HG02938 (cell line): ENCODE results near the gene D2HGDH.
"Not testable (repeated sequence)": the region's sequence is repeated elsewhere in the genome, so short reads cannot be mapped to it uniquely, and the experiment has no call there.

Experiments used
- ATAC-seq: cut with Tn5 transposase; IDR thresholded peaks from one replicate; pipeline ENCODE4 v1.9.1; 2021; ENCODE audit warnings: mild to moderate bottlenecking, moderate library complexity; ENCODE audit not compliant: unreplicated experiment

Gene D2HGDH

DNA sequence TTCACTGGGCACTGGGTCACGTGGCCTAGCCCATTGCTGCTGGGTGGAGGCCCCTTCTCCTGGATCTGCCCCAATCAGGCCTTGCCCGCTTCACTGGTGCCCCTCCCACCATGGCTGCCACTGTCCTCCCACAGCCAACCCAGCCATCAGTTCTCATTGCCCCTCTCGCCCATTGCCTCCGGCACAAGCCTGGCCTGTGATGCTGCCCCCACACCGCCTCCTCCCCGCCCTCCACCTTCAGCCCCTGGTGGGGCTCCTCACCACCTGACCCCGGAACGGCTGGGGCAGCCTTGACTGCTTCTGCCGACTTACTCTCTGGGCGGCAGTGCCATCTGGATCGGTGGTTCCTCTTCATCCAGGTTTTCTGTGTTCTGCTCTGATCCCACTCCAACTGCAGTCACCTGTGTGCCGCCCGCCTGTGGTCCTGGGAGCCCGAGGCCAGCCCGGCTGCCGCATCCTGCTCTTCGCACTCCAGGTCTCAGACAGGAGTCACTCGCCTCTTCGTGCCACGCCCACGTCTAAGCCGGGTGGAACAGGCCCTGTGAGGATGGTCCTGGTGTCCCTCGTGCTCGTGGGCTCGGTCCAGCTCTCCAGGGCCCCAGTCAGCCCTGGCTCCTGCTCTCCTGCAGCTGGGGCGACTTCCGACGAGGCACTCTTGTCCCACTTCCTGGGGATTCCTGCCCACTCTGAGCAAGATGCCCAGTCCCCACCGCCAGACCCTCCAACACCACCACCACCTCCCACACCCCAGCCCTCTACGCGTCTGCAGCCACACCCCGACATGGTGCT lies 14.2 kb downstream of the D2HGDH start:
- no peak for ATAC-seq

GRCh38 chr2:241750076-241750840 lies 15.8 kb downstream of the D2HGDH start:
- ATAC-seq, result no peak

DNA sequence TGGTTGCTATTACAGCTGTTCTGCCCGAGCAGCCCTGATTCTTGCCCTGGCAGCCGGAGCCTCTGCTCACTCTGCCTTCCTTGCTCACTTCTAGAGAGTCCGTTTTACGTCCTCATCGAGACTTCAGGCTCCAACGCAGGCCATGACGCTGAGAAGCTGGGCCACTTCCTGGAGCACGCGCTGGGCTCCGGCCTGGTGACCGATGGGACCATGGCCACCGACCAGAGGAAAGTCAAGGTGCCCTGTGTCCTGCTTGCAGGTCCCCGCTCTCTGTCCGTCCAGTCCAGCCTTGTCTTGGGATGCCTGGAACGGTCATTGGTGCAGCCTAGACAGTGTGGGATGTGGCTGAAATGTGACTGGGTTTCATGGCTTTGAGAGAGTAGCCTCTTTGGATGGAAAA lies 16.7 kb downstream of the D2HGDH start:
- ATAC-seq, result no peak

- no peak for ATAC-seq
These were observed 17.3 kb downstream of the D2HGDH start for GRCh38 chr2:241751776-241752175.

DNA sequence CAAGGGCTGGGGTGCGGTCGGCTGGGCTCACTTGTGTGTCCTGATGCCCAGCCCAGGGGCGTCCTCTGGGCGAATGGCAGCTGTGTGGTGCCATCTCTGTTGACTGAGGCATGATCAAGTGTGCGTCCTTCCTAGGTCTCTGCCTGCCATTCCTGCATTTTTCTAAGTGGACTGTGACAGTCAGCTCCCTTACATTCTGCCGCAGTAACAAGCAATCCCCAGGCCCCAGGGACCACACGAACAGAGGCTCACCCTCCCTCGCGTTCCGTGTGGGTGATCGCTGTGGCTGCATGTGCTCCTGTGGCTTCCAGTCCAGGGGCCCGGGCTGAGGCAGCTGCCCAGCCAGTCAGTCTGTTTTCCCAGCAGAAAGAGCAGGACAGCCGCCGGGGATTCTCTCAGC lies 17.8 kb downstream of the D2HGDH start:
- ATAC-seq, result no peak

GRCh38 chr2:241752689-241753276 lies 18.4 kb downstream of the D2HGDH start:
- no peak for ATAC-seq

DNA sequence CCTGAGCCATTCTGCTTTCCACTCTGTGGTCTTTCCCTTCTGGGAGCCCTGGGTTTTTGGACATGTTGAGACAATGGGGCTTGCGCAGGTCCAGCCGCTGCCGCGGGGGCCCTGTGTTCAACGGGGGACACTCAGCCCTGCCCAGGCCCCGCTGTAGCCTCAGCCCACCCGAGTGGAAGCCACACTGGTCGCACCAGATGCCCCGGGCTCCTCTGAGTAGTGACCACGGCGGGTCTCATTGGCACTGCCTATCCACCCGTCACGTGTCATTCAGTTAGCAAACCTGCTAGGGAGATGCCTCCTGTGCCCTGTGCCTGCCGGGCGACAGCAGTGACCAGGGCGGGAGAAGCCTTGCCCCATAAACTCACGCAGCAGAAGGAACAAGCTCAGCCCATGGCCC lies 19.1 kb downstream of the D2HGDH start:
- no peak for ATAC-seq

GRCh38 chr2:241754042-241754441 lies 19.6 kb downstream of the D2HGDH start:
- ATAC-seq, result no peak

GRCh38 chr2:241755166-241755565 lies 20.7 kb downstream of the D2HGDH start:
- ATAC-seq, result no peak

DNA sequence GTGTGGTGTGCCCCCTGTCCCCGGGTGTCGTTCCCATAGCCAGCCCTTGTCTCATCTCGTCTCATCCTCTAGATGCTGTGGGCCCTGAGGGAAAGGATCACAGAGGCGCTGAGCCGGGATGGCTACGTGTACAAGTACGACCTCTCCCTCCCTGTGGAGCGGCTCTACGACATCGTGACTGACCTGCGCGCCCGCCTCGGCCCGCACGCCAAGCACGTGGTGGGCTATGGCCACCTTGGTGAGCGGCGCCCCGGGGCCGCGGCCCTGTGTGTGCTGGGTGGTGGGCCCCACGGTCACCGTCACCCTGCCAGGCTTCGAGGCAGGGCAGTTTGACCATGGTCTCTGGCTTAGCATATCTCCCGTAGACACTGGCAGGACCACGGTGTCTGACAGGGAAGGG lies 21.3 kb downstream of the D2HGDH start:
- ATAC-seq, result no peak

DNA sequence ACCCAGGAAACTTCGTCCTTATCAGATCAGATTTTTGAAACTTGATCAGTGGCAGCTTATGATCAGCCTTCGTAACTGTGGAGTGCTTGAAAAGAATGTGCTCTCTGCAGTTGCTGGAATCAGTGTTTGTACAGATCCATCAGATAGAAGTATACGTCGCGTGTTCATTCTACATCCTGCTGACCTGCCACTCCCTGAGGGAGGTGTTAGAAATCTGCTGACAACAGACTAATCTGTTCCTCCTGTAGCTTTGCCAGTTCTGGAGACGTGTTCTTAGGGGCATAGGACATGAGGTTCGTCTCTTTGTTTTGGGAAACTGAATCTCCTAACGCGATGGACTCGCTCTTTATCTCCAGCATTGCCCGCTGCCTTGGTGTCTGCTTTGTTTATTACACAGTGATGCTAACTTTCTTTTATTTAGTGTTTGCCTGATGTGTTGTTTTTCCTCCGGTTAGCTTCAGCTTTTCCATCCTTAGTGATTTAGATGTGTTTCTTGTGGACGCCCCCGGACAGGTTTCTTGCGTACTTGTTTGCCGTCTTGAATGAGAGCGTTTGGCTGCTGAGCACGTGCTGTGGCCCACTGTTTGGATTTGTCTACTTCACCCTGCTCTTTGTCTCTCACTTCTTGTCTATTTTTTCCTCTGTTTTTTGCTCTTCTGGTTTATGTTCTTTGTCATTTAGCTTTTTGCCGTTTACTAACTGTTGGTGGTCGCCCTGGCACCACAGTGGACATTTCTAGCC lies 24.8 kb downstream of the D2HGDH start:
- ATAC-seq, result no peak

DNA sequence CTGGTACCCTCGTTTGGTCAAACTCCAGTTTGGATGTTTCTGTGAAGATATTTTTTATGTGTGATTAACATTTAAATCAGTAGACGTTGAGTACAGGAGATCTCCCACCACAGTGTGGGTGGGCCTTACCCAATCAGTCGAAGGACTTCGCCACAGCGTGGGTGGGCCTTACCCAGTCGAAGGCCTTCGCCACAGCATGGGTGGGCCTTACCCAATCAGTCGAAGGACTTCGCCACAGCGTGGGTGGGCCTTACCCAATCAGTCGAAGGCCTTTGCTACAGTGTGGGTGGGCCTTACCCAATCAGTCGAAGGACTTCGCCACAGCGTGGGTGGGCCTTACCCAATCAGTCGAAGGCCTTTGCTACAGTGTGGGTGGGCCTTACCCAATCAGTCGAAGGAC lies 25.5 kb downstream of the D2HGDH start:
- not testable (repeated sequence) for ATAC-seq

- ATAC-seq, result no peak
These were observed 25.9 kb downstream of the D2HGDH start for GRCh38 chr2:241760301-241760771.

GRCh38 chr2:241762321-241762932 lies 28.0 kb downstream of the D2HGDH start:
- ATAC-seq, result no peak

DNA sequence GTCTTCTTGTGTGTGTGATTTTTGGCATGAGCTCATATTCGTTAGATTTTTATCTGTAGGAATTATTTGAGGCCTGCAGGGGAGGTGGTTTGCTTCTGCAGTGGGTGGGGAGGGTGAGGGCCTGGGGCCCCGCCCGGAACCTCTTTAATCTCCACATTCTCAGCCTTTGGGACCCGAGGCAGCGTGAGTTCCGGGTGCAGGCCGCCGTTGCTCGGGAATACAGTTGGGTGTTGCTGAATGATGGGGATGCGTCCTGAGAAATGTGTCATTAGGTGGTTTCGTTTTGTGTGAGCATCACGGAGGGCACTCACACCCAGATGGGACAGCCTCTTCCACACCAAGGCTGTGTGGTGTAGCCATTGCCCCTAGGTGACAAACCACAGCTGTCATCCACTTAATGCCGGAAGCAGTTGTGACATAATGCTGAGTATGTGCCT lies 28.5 kb downstream of the D2HGDH start:
- no peak for ATAC-seq

DNA sequence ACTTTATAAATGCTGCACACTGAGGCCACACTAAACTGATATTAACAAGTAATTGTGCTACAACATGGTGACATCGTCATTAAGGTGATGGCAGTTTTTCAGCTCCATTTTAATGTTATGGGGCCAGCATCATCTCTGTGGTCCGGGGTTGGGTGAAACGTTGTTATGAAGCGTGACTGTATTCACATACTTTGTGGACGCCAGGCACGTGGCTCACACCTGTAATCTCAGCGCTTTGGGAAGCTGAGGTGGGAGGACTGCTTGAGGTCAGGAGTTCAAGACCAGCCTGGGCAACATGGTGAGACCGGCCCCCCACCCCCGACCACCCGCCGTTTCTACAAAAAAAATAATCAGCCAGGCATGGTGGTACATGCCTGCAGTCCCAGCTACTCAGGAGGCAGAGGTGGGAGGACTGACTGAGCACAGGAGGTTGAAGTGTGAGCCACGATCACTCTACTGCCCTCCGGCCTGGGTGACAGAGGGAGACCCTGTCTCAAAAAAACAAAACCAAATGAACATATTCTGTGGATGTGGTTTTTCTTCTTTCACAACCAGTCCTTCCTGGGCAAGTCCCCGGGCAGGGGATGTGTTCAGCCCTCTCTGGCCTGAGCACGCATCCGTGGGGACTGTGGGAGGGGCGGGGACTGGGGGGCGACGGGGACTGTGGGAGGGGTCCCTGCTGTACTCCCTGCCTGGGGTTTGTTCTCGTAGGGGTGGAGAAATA lies 29.3 kb downstream of the D2HGDH start:
- ATAC-seq, result no peak

GRCh38 chr2:241764275-241765241 lies 30.1 kb downstream of the D2HGDH start:
- no peak for ATAC-seq

DNA sequence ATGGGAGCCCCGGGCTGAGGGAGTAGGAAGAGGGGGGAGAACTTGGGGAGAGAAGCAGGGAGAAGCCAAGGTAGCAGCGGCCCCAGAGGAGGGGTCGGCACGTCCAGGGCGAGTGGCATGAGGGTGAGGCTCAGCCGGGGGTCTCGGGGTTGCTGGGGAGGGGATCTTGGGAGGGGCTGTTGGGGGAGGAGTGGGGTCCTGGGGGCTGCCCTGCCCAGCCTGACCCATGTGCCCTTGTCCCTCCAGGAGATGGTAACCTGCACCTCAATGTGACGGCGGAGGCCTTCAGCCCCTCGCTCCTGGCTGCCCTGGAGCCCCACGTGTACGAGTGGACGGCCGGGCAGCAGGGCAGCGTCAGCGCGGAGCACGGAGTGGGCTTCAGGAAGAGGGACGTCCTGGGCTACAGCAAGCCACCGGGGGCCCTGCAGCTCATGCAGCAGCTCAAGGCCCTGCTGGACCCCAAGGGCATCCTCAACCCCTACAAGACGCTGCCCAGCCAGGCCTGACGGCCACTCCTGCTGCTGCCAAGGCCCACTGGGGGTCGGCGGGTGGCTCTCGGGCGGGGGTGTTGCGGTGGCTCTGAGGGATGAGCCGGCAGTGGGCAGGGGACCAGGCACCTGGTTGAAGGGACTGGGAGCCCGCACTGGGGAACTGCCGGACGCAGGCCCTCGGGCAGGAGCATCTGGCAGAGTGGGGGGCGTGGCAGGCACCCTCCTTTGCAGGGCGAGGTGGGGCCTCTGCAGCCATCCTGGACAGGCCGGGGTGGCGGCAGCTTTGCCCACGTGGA lies 33.2 kb downstream of the D2HGDH start:
- no peak for ATAC-seq
